ENCODE results near the gene FRMPD4. TPM values are rescaled to one million over a fixed set of nuclear protein-coding genes. Genes with fewer than 3 reads are reported as not detected.

The FRMPD4 gene
- total and polyA plus RNA-seq, 2 of the 13 experiments (the other 11 are each of a cell fraction or from before 2014, with no cell fraction given), result not detected

- BruUV-seq (replicated peaks), result no TSS peak
- Histone ChIP-seq H3K4me2 (ENCODE audit: low read depth, low read length) (no peak overlapping the region), H3K36me3 (replicated peaks in 1 of 2; ENCODE audit: control insufficient read depth in 1 of 2, insufficient read depth in 2 of 2, low read length in 2 of 2) (no peaks in the 10 kb centered on the region), H3K9ac (ENCODE audit: insufficient read depth, low read depth, low read length) (no peak overlapping the region), H3K4me3 (replicated peaks in 1 of 3; ENCODE audit: insufficient read depth in 1 of 3, low read depth in 2 of 3, low read length in 3 of 3) (no peak overlapping the region), H4K20me1 (ENCODE audit: insufficient read depth, low read length) (no peaks in the 10 kb centered on the region), H2AFZ (ENCODE audit: low read length) (no peak overlapping the region), H3K79me2 (ENCODE audit: insufficient read depth, low read length) (no peaks in the 10 kb centered on the region), H3K27ac (ENCODE audit: extremely low read length, insufficient read depth, low read length) (no peak overlapping the region), H3K27me3 (ENCODE audit: control insufficient read depth in 1 of 2, insufficient read depth in 2 of 2, low read length in 2 of 2) (no peaks in the 10 kb centered on the region), H3K4me1 (ENCODE audit: insufficient read depth, low read length) (no peaks in the 10 kb centered on the region), H3K9me3 (ENCODE audit: low read length) (no peaks in the 10 kb centered on the region)
- FAIRE-seq, result no peak
- TF ChIP-seq, protein P1, sequence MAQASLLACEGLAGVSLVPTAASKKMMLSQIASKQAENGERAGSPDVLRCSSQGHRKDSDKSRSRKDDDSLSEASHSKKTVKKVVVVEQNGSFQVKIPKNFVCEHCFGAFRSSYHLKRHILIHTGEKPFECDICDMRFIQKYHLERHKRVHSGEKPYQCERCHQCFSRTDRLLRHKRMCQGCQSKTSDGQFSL (CRISPR knock-in tag; IDR thresholded peaks at IDR 0.05), result no peak
- TF ChIP-seq ZNF652 (CRISPR knock-in tag; IDR thresholded peaks at IDR 0.05; ENCODE audit: borderline replicate concordance, low read depth), result no peak
- TF ChIP-seq ZNF234 (CRISPR knock-in tag; conservative IDR thresholded peaks at IDR 0.05), result no peak
- no peak for TF ChIP-seq RAD21 (CRISPR knock-in tag; IDR thresholded peaks at IDR 0.05)
- no peak for TF ChIP-seq RXRA (CRISPR knock-in tag; IDR thresholded peaks at IDR 0.05)
- TF ChIP-seq ZNF441 (CRISPR knock-in tag; IDR thresholded peaks at IDR 0.05; ENCODE audit: borderline replicate concordance), result no peak
- TF ChIP-seq, protein P2, sequence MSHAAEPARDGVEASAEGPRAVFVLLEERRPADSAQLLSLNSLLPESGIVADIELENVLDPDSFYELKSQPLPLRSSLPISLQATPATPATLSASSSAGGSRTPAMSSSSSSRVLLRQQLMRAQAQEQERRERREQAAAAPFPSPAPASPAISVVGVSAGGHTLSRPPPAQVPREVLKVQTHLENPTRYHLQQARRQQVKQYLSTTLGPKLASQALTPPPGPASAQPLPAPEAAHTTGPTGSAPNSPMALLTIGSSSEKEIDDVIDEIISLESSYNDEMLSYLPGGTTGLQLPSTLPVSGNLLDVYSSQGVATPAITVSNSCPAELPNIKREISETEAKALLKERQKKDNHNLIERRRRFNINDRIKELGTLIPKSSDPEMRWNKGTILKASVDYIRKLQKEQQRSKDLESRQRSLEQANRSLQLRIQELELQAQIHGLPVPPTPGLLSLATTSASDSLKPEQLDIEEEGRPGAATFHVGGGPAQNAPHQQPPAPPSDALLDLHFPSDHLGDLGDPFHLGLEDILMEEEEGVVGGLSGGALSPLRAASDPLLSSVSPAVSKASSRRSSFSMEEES (CRISPR knock-in tag; IDR thresholded peaks at IDR 0.05), result no peak
- TF ChIP-seq SIN3A (IDR thresholded peaks at IDR 0.05; ENCODE audit: borderline replicate concordance, low read depth, low read length), result no peak
- TF ChIP-seq ZNF558 (CRISPR knock-in tag; IDR thresholded peaks at IDR 0.05; ENCODE audit: borderline replicate concordance), result no peak
- TF ChIP-seq TCF7L2 (IDR thresholded peaks at IDR 0.05; ENCODE audit: low read depth, low read length), result no peak
- TF ChIP-seq ZNF678 (CRISPR knock-in tag; IDR thresholded peaks at IDR 0.05), result no peak
- no peak for DNase-seq (ENCODE audit: low spot score)
- CTCF ChIA-PET (ENCODE audit: low intra/inter-chr PET ratio, low total read pairs), result no interaction called here
- no peak for ATAC-seq
- in situ Hi-C loops (cut with HindIII; ENCODE audit: extremely low pct_ligation_motif_present, low pct_unique_long_range_greater_than_20kb), result no loop called here
- WGBS (ENCODE audit: low lambda C conversion rate), result 5% methylated on average over 5 of the region's 5 CpGs
- POLR2A ChIA-PET, result no interaction called here
- intact Hi-C loops (cut with micrococcal nuclease; ENCODE audit: unreplicated experiment), result no loop called here
These were observed 283.6 kb downstream of the FRMPD4 start for GRCh38 chrX:12421918-12422317.

Data from HepG2 (cell line).